ENCODE results near the gene CLIP1. TPM values are rescaled to one million over a fixed set of nuclear protein-coding genes. Genes with fewer than 3 reads are reported as not detected.

CLIP1 gene
- total RNA-seq, 4 donors from 2014 or later: 86.7 to 103 (median 103) TPM

DNA sequence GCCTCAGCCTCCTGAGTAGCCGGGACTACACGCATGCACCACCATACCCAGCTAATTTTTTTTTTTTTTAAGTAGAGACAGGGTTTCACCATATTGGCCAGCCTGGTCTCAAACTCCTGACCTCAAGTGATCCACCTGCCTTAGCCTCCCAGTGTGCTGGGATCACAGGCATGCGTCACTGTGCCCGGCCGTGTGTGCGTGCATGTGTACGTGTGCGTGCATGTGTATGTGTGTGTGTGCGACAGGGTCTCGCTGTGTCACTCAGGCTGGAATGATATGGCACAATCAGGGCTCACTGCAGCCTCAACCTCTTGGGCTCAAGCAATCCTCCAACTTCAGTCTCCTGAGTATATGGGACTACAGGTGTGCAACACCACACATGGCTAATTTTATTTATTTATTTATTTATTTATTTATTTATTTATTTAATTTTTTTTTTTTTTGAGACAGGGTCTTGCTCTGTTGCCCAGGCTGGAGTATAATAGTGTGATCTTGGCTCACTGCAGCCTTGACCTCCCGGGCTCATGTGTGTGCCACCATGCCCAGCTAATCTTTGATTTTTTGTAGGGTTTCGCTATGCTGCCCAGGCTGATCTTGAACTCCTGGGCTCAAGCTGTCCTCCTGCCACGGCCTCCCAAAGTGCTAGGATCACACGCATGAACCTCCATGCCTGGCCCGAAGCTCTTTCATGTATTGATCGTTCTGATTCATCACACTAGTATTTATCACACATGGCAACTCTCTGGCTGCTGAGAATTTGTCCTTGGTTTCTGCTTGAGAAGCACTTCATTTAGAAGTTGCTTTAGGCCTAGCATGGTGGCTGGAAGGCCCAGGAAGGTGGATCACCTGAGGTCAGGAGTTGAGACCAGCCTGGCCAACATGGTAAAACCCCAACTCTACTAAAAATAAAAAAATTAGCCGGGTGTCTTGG is 35.9 kb upstream of the CLIP1 start:
- TF ChIP-seq, protein P1, sequence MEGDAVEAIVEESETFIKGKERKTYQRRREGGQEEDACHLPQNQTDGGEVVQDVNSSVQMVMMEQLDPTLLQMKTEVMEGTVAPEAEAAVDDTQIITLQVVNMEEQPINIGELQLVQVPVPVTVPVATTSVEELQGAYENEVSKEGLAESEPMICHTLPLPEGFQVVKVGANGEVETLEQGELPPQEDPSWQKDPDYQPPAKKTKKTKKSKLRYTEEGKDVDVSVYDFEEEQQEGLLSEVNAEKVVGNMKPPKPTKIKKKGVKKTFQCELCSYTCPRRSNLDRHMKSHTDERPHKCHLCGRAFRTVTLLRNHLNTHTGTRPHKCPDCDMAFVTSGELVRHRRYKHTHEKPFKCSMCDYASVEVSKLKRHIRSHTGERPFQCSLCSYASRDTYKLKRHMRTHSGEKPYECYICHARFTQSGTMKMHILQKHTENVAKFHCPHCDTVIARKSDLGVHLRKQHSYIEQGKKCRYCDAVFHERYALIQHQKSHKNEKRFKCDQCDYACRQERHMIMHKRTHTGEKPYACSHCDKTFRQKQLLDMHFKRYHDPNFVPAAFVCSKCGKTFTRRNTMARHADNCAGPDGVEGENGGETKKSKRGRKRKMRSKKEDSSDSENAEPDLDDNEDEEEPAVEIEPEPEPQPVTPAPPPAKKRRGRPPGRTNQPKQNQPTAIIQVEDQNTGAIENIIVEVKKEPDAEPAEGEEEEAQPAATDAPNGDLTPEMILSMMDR (IDR thresholded peaks at IDR 0.05; ENCODE audit: low read depth): no peak

DNA sequence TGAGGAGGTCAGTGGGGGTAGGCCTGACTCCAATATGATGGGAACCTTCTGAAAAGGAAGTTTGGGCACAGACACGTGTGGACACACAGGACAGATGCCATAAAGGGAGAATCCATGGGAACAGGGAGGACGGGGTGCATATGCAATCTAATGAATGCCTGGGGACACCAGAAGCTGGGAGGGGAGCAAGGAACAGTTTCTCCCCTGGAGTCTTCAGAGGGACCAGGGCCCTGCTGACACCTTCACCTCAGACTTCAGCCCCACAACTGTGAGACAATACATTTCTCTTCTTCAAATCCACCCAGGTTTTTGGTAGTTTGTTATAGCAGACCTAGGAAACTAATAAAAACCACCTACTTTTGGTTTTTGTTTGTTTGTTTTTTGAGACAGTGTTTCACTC is 35.2 kb upstream of the CLIP1 start:
- TF ChIP-seq, protein P1 (IDR thresholded peaks at IDR 0.05; ENCODE audit: low read depth): no peak

DNA sequence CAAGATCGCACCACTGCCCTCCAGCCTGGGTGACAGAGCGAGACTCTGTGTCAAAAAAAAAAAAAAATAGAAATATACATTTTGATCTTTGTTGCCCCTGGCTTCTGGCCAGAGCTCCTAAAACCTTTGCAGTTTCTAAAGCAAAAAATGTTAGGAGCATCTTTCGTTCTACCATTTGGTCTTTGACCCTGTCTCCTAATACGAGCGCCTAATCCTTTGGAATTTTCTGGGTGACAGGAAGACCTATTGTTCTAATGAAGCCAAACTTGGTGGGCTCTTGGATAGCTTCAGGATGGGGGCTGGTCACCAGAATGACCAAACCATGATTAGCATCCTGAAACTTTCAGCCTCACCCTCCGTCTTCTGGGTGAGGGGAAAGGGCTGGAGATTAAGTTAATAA is 32.3 kb upstream of the CLIP1 start:
- TF ChIP-seq, protein P1 (IDR thresholded peaks at IDR 0.05; ENCODE audit: low read depth): no peak

DNA sequence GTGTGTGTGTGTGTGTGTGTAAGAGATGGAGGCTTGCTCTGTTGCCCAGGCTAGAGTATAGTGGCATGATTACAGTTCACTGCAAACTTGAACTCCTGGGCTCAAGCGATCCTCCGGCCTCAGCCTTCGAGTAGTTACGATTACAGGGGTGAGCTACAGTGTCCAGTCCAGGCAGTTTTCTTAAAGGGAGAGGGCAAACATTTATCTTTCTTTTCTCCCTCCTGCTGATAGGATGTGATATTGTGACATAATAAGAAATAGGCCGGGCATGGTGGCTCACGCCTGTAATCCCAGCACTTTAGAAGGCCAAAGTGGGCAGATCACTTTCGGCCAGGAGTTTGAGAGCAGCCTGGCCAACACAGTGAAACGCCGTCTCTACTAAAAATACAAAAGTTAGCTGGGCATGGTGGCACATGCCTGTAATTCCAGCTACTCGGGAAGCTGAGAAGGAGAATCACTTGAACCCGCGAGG is 31.8 kb upstream of the CLIP1 start:
- TF ChIP-seq, protein P1 (IDR thresholded peaks at IDR 0.05; ENCODE audit: low read depth): no peak

DNA sequence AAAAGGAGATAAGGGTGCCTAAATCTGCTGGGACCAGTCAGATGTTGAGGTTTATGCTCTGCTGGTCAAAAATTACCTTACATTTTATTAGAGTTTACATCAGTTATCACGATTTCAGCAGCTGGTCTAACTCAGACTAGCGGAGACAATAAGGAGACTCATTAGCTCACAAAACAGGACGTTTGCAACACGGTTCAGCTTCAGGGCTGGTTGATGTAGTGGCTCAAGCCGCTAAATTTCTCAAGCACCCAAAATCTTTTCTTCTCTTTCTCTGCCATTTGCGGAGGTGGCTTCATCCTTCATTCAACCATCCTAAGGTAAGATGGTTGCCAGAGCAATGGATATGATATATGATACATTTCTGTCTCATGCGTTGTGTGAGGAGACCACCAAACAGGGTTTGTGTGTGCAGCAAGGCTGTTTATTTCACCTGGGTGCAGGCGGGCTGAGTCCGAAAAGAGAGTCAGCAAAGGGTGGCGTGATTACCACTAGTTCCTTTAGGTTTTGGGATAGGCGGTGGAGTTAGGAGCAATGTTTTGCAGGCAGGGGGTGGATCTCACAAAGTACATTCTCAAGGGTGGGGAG is 30.3 kb upstream of the CLIP1 start:
- TF ChIP-seq, protein P1 (IDR thresholded peaks at IDR 0.05; ENCODE audit: low read depth): no peak

DNA sequence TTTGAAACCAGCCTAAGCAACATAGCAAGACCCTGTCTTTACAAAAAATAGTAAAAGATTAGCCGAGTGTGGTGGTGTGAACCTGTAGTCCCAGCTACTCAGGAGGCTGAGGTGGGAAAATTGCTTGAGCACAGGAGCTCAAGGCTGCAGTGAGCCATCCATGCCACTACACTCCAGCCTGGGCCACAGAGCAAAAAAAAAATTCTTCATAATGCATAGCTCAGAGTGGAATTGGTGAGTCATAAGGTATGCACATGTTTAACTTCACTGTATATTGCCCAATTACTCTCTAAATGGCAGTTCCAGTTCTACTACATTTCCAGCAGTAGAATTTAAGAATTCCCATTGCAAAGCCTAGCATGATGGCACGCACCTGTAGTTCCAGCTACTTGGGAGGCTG is 26.8 kb upstream of the CLIP1 start:
- TF ChIP-seq, protein P1 (IDR thresholded peaks at IDR 0.05; ENCODE audit: low read depth): no peak

DNA sequence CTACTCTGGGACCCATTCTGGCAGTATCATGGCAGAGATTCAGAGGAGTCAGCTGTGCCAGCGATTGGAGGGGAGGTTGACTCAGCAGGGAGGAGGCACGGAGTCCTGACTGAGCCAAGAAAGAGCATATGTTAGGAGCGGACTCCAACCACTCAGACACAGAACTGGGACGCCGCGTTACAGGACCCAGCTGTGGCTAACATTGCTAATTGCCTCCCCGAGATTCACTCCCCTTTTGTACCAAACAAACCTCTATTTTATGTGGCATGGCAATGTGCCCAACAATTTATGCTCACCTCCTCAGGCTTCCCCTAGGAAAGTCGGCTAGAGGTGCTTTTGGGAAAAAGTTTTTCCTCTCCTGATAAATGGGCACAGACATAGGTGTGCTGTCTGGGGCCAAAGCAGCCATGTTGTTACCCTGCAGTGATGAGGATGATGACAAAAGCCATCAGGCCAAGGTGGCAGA is 15.2 kb upstream of the CLIP1 start:
- TF ChIP-seq, protein P1 (IDR thresholded peaks at IDR 0.05; ENCODE audit: low read depth): no peak

Measured in subcutaneous adipose tissue (tissue), 4 donors.